Medulla oblongata (tissue), 1 donor: ENCODE results near the gene PCP2.

Source experiments
- DNase-seq: peaks from one replicate; pipeline ENCODE4 v3.0.0-alpha.2; 2015; ENCODE audit errors: extremely low spot score

Gene PCP2

DNA sequence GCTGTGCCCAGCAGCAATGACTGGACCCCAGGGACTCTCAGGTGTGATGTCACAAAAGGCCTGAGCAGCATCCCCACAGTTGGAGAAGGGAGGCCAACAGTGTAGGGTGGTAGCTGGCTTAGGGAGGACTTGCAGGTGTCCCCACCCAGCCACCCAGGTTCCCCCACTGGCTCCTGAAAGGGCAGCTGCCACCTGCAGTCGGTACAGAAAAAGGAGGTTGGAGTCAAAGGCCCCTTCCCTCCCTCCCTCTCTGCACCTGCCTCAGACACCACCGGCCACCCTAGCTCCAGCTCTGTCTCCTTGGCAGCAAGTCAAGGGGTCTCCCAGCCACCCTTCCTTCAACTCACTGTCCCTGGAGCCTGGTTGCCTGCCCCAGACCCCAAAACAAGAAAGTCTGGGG, at the start of gene PCP2:
Gene PCP2, minus strand, starts transcription at position 22 of the 400 bp plus-strand sequence. CDS start 262 bp downstream, outside the sequence.
- no peak for DNase-seq

DNA sequence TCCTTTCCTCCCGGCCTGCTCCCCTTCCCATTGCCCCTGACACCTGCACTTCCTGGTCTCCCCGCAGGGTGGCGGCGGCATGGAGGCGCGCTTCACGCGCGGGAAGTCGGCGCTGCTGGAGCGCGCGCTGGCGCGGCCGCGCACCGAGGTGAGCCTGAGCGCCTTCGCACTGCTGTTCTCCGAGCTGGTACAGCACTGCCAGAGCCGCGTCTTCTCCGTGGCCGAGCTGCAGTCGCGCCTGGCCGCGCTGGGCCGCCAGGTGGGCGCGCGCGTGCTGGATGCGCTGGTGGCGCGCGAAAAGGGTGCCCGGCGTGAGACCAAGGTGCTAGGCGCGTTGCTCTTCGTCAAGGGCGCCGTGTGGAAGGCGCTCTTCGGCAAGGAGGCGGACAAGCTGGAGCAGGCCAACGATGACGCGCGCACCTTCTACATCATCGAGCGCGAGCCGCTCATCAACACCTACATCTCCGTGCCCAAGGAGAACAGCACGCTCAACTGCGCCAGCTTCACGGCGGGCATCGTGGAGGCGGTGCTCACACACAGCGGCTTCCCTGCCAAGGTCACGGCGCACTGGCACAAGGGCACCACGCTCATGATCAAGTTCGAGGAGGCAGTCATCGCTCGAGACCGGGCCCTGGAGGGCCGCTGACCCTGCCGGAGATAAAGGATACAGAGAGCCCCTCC, 48.8 kb upstream of the PCP2 start:
- DNase-seq = no peak

DNA sequence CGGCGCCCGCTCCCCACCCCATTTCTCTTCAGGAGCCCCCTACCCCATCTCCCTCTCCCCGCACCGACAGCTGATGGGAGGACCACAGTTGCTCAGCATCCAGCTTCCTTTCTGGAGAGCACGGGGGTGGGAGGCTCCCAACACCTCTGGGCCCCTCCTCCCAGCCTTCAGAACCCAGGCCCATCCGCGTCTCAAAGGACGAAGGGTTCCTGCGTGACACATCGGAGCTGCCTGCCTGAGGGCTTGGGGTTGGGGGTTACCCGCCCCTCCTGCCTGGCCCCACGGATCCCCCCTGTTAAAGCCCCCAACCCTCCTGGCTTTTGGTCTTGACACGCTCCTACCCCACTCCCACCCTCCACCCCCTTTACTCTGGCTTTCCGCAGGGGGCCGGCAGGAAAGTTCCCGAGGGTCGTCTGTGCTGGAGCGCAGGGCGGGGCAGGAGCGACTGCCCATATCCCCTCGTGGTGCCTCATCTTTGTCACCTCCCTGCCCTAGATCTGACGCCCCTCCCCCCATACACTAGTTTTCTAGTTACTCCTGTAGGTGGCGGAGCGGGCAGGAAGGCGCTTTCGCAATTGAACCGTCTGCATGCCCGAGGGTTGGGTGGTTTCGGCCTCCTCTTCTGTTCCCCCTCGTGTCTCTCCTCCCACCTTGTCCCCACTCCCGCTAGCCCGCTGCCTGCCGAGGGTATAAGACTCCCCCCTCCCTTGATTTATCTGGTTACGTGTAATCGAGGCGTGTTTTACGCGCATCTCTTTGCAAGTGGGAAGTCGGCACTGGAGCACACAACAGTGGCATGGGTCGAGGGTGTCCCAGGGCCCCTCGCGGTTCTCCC, 48.0 kb upstream of the PCP2 start:
- peak; percentile 81 for DNase-seq

DNA sequence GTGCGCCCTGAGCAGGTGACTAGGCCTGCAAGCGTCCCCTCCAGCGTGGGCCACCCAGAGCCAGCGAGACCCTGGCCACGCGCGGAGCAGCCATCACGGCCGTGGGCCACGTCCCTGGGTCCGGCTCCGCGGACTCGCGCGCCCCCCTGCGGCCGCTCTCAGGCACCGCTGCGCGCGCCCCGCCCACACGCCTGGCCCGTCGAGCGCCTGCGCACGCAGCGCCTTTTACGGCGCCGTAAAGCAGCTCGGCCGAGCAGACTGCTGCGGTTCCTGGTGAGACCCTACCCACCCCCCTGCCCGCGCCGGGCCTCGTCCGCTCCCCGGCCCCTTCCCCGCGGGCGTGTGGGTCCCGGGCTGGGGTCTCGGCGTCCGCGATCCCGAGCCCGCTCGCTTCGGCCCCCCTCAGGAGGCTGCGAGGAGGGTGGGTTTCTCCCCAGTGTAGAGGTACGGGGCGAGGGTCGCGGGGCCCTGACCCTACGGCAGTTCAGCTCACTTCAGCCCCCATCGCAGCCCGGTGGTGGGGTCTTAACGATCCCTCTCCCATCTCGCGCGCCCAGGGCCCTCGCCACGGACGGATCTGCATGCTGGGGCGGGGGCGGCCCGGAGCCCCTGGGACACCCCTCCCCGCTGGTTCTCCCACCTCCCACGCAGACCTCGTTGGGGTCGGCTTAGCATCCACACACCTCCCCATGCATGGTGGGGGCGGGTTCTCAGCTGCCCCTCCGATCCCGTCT, 47.3 kb upstream of the PCP2 start, which contains the start of gene TRAPPC5:
Gene TRAPPC5, plus strand, starts transcription at position 228 of the 734 bp plus-strand sequence. CDS start 1,421 bp downstream, outside the sequence.
- DNase-seq = peak; percentile 87

DNA sequence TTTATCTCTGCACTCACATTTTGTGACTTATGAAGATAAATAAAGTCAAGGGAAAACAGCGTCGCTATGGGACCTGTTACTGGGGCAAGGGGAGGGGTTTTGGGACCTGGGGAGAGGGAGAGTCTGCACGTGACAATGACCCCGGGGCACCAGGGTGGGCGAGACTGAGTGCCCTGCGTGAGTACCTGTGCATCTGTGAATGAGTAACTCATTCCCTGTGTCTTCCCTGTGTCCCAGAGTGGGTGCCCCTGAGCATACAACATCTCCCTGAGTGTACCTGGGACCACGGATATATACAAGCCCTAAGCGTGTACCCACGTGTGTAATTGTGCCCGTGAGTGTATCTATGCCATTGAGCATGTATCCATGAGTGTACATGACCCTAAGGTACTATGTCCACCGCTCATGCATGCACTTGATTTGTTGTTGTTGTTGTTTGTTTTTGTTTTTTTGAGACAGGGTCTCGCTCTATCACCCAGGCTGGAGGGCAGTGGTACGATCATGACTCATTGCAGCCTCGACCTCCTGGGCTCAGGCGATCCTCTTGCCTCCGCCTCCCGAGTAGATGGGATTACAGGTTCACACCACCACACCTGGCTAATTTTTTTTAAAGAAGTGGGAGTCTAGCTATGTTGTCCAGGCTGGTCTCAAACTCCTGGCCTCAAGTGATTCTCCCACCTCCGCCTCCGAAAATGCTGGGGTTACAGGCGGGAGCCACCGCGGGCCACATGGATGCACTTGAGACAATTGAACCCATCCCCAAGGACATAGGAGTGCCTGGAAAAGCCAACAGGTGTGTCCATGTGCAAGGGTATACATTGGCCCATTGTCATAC, 46.5 kb upstream of the PCP2 start:
- no peak for DNase-seq

DNA sequence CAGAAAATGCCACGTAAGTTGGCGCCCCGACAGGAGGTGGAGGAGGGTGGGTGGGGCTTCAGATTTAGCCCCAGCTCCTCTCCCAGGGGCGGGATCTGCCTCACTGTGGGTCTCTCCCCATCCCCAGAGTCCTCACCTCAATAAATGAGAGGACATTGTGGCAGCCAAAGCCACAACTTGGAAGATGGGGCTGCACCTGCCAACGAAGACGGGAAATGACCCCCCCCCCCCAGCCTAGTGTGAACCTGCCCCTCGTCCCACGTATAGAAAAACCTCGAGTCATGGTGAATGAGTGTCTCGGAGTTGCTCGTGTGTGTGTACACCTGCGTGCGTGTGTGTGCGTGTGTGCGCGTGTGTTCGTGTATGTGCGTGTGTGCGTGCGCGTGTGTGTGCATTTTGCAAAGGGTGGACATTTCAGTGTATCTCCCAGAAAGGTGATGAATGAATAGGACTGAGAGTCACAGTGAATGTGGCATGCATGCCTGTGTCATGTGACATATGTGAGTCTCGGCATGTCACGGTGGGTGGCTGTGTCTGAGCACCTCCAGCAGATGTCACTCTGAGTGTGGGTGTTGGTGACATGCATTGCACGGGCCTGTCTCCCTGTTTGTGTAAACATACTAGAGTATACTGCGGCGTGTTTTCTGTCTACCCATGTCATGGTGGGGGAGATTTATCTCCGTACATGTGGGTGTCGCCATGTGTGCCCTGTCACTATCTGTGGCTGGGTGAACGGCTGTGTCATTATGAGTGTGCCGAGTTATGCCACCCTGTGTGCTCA, 45.6 kb upstream of the PCP2 start:
- peak; percentile 13 for DNase-seq

DNA sequence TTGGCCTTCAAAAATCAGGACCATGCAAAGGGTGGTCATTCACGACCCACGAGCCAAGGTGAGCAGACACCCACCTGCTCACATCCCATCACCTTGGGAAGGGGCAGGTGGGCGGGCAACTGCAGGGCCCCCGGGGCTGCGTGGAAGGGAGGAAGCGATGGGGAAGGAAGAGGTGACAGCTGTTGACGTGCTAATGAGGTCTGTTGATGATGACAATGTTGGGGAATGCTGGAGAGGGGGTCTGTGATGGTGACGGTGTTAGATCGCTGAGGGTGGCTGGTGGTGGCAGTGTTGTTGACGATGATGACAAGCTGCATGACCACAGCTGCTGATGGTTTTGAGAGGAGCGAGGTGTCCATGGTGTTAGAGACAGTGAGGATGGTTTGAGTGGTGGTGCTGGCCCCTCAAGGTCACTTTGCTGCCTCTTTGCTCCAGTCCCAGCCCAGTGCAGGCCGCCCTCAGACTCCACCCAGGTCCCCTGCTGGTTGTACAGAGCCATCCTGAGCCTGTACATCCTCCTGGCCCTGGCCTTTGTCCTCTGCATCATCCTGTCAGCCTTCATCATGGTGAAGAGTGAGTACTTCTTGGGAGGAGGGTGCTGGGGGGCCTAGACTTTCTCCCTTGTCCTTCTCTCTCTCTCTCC, 44.3 kb upstream of the PCP2 start:
- no peak for DNase-seq

DNA sequence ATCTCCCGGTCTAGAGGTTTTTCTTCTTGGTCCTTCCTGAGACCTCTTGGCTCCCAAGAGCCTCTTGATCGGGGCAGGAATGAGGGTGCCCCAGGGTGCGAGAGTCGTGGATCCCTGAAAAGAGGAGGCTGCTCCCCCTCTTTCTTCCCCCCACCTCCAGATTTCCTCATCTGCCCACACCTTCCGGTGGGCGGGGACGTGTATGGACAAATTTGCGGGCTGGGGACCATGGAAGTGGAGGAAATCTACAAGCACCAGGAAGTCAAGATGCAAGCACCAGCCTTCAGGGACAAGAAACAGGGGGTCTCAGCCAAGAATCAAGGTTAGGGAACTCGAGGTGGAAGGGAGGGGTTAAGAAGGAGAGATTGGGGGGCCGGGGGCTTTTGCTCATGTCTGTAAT, 43.3 kb upstream of the PCP2 start, which contains the start of gene MCEMP1:
Gene MCEMP1, plus strand, starts transcription at position 237 of the 400 bp plus-strand sequence. Its CDS starts 31 bp downstream, at position 268.
- DNase-seq = no peak

DNA sequence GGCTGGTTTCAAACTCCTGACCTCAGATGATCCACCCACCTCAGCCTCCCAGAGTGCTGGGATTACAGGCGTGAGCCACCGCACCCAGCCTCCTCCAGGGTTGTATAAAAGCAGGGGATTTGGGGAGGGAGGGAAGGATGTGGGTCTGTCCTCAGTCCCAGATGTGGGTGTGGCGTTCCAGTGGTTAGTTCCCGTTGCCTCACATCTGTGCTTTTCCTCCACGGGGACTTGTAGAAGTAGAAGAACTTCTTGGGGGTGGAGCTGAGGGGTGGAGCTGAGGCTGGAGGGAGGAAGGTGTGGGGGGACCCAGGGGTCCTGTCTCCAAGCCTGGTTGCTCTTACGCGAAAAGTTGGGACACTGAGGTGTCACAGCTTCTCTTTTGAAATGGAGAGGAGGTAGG, 42.9 kb upstream of the PCP2 start:
- DNase-seq = no peak

DNA sequence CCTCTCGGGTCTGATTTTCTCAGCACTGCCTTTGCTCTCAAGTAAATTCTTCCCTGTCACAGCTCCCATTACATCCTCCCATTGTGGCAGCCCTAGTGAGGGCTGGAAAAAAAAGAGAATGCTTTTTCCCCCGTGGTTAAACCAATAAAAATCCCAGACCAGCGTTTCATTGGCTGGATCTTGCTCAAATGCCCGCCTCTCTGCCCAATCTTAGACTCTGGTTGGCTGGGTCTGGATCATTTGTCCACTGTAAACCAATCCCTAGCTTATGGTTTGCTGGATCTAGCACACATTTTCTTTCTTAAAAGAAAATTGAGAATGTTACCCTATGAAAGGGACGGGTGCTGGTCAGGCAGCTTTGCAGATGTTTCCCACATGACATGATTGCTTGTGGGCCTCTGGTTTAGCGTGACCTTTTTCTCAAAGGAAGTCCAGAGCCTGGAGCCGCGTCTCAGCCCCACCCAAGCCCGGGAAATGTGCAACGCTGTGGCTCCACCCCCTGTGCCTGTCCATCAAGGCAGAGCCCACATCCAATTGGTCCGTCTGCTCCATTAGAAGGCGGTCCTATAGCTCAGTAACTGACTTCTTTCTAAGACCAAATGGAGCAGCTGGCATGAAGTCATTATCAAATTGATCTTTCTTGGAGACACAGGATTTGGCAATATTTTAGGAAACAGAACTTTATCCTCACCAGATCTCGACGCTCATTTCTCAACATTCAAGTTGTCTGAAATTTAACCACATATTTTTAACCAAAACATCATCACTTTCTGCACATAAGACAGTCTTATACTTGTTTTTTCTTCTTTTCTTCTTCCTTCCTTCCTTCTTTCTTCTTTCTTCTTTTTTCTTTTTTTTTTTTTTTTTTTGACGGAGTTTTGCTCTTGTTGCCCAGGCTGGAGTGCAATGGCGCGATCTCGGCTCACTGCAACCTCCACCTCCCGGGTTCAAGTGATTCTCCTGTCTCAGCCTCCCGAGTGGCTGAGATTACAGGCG, 40.8 kb upstream of the PCP2 start:
- peak; percentile 6 for DNase-seq

DNA sequence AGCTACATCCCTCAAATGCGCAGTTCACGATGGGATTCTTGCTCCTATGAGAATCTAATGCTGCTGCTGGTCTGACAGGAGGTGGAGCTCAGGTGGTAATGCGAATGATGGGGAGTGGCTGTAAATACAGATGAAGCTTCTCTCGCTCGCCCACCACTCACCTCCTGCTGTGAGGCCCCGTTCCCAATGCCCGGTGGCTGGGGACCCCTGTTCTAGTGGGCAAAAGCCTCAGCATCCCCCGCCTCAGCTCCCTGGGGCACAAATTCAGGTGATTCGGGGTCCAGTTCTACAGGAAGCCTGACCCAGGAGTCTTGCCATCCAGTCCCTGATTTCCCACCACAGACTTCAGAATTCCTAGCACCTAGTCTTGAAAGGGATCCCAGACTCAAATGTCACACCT, 39.0 kb upstream of the PCP2 start:
- DNase-seq = no peak

DNA sequence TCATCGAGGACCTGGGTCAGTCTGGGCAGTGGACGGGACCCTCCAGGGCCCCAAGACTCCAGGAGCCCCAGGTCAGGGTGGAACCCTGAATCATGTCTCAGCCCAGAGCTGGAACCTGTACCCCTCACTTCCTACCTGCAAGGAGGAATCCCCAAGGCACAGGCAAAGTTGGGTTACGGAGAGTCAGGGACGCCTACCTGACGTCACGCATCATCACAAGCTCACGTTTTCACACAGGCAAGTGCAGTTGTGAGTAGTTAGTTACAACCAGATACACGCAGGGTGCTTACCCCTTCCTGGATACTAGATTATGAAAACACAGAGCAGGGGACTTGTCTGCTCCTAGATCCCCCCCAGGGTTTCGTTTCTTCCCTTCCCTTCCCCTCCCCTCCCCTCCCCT, 37.3 kb upstream of the PCP2 start:
- no peak for DNase-seq

DNA sequence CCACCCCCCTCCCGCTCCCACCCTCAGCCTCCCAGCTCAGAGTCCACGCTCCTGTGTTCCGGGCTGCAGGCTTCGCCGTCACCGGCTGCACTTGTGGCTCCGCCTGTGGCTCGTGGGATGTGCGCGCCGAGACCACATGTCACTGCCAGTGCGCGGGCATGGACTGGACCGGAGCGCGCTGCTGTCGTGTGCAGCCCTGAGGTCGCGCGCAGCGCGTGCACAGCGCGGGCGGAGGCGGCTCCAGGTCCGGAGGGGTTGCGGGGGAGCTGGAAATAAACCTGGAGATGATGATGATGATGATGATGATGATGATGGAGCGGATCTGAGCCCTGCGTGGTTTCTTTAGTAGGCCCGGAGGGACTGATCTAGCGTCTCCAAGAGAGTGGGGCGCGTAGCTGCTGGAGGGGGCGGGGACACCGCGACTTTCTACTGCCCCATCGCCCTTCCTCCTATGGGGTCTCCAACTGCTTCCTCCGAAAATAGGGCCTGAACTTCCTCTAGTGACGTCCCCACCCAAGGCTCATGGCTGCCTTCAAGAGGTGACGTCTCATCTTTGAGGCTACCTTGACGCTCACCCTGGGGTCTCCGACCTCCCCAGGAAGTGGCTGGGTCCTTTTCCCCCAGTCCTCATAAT, 36.7 kb upstream of the PCP2 start:
- no peak for DNase-seq

DNA sequence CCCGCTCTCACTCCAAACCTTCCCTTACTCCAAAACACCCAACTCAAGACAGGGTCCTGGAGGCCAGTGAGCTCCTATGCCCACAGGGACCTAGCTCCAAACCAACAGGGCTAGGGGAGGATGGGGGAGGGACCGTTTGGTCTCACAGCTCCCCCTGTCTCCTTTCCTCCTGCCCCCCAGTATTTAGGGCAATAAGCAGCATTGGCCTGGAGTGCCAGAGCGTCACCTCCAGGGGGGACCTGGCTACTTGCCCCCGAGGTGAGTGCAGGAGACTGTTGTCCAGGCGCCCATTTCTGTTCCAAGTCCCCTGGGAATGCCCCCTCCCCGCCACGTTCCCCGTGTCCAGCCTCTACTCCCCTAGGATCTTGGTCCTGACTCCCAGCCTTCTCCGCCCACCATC, 36.1 kb upstream of the PCP2 start:
- DNase-seq = no peak

DNA sequence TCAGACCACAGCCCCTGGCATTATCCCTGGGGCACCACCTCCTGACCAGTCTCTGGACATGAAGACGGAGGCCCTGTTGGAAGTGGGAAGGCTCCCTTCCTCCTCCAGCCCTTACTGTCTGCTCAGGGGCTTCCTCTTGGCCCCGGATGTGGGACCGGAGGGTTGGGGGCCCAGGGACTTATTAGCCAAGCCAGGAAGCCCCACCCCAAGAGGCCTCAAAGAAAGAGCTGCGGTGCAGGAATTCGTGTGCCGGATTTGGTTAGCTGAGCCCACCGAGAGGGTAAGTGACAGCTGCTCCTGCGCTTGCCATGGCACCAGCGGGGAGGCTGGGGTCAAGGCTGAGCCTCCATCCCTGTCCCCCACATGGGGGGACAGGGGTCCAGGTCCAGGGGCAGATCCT, 35.3 kb upstream of the PCP2 start, which contains the start of gene RETN:
Gene RETN, plus strand, starts transcription at position 208 of the 400 bp plus-strand sequence. CDS start 278 bp downstream, outside the sequence.
- DNase-seq = no peak

DNA sequence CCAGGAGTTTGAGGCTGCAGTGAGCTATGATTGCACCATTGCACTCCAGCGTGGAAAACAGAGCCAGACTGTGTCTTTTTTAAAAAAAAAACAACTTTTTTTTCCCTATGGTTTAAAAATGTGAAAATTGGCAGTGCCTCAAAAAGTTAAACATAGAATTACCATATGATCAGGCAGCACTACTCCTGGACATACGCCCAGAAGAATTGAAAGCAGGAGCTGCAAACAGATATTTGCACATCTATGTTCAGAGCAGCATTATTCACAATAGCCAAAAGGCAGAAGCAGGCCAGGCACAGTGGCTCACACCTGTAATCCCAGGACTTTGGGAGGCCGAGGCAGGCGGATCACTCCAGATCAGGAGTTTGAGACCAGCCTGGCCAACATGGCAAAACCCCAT, 31.6 kb upstream of the PCP2 start:
- DNase-seq = no peak

DNA sequence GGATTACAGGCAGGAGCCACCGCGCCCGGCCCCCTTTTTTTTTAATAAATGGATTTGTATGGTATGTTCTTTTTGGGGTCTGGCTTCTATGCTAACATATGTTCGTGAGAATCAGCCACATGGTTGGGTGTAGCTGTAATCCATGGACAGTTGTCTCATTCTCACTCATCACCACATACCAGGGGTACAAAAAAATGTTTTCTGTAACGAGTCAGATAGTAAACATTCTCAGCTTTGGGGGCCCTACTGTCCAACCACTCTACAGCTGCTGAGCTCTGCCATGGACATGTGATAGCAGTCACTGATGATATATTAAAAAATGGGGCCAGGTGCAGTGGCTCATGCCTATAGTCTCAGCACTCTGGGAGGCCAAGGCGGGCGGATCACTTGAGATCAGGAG, 30.2 kb upstream of the PCP2 start:
- DNase-seq = no peak

DNA sequence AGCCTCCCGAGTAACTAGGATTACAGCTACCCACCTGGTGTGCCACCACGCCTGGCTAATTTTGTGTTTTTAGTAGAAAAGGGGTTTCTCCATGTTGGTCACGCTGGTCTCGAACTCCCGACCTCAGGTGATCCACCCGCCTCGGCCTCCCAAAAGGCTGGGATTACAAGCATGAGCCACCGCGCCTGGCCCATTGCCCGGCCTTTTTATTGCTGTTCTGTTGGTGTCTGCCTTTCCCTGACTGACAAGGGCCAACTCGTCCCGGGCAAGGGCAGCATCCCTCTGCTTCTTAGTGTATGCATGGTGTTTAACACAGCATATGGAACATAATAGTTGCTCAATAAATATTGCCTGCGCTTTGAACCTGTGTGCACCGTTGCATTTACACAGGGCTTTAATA, 29.1 kb upstream of the PCP2 start:
- no peak for DNase-seq
